K562 (cell line): ENCODE data around the gene NEUROD2. TPM values are rescaled to one million over a fixed set of nuclear protein-coding genes. Genes with fewer than 3 reads are reported as not detected.

Experiments
- C11orf30 ChIP-seq: fragments of 450-650 bp; IDR thresholded peaks from 2 replicates; pipeline ENCODE4 v1.6.1; 2016; ENCODE audit warnings: low read depth, mild to moderate bottlenecking
- CAMTA2 ChIP-seq: fragments of 250-450 bp; sonication (Bioruptor Pico); conservative IDR thresholded peaks from 2 replicates; pipeline ENCODE4 v1.5.1; 2022
- CHCHD3 ChIP-seq: fragments of 250-450 bp; sonication (Bioruptor Pico); IDR thresholded peaks from 2 replicates; pipeline ENCODE4 v2.1.2; 2022; ENCODE audit warnings: mild to moderate bottlenecking
- GTF2A2 ChIP-seq: IDR thresholded peaks from 2 replicates; pipeline ENCODE4 v1.6.1; 2016; ENCODE audit warnings: mild to moderate bottlenecking, missing genetic modification characterization, missing compliant biosample characterization
- IRF2 ChIP-seq: sonication (generic); formaldehyde crosslinking; IDR thresholded peaks from 2 replicates; pipeline ENCODE4 v1.8.1; 2022; ENCODE audit warnings: mild to moderate bottlenecking, missing genetic modification reagents
- MAFG ChIP-seq: fragments of 450-650 bp; conservative IDR thresholded peaks from 2 replicates; pipeline ENCODE4 v1.6.1; 2016; ENCODE audit warnings: missing genetic modification characterization, missing compliant biosample characterization
- MBD1 ChIP-seq: fragments of 250-450 bp; sonication (Bioruptor Pico); IDR thresholded peaks from 2 replicates; pipeline ENCODE4 v1.8.0; 2022; ENCODE audit warnings: inconsistent platforms
- MEF2D ChIP-seq: conservative IDR thresholded peaks from 2 replicates; pipeline ENCODE4 v1.6.1; 2016; ENCODE audit warnings: low read depth, missing genetic modification characterization, missing compliant biosample characterization
- MTA3 ChIP-seq: fragments of 450-650 bp; formaldehyde crosslinking; IDR thresholded peaks from 2 replicates; pipeline ENCODE4 v1.6.1; 2017; ENCODE audit warnings: mild to moderate bottlenecking, borderline replicate concordance
- PHB2 ChIP-seq: fragments of 450-650 bp; IDR thresholded peaks from 2 replicates; pipeline ENCODE4 v1.6.1; 2017; ENCODE audit warnings: low read depth
- PHF8 ChIP-seq: fragments of 200-600 bp; sonication (generic); IDR thresholded peaks from 2 replicates; pipeline ENCODE4 v1.6.1; 2012; ENCODE audit warnings: mixed run types, mild to moderate bottlenecking, inconsistent platforms, low read length, moderate library complexity, borderline replicate concordance
- RNF219 ChIP-seq: fragments of 250-450 bp; sonication (Bioruptor Pico); IDR thresholded peaks from 2 replicates; pipeline ENCODE4 v1.5.0; 2022; ENCODE audit warnings: mild to moderate bottlenecking
- SREBF1 ChIP-seq: fragments of 150-350 bp; IDR thresholded peaks from 2 replicates; pipeline ENCODE4 v1.6.1; 2014; ENCODE audit warnings: antibody characterized with exemption, low read depth, low read length, borderline replicate concordance
- YY1 ChIP-seq, 3 experiments: IDR thresholded peaks; 2 replicates each; pipeline ENCODE4 v1.6.1; 2011; ENCODE audit warnings: low read length in 2 of 3, mild to moderate bottlenecking in 2 of 3, moderate library complexity in 2 of 3, borderline replicate concordance in 1 of 3, control low read depth in 1 of 3, low read depth in 1 of 3; ENCODE audit not compliant: insufficient read depth in 3 of 3, insufficient replicate concordance in 2 of 3, control insufficient read depth in 1 of 3, insufficient read length in 1 of 3; ENCODE audit errors: extremely low read depth in 1 of 3
- ZKSCAN8 ChIP-seq: fragments of 200-800 bp; sonication (Bioruptor generic); IDR thresholded peaks from 2 replicates; pipeline ENCODE4 v1.6.1; 2016; ENCODE audit warnings: missing genetic modification characterization, missing compliant biosample characterization
- ZNF609 ChIP-seq: sonication (generic); formaldehyde crosslinking; IDR thresholded peaks from 2 replicates; pipeline ENCODE4 v1.8.1; 2023; ENCODE audit warnings: missing genetic modification reagents, mild to moderate bottlenecking, borderline replicate concordance
- ZNF830 ChIP-seq: fragments of 250-450 bp; sonication (Bioruptor Pico); IDR thresholded peaks from 2 replicates; pipeline ENCODE4 v1.5.0; 2021; ENCODE audit warnings: mild to moderate bottlenecking
- polyA plus RNA-seq, 8 experiments: library from polyadenylated mRNA; depleted of rRNA in 4 of 8; stranded (reverse) in 5 of 8; unstranded in 3 of 8; fragments of >200 nt; fragmentation: Nextera tagmentation in 2 of 8; fragmentation: Illumina TruSeq in 1 of 8; extraction: Ambion mirVana in 2 of 8; extraction: Trizol in 1 of 8; gene quantifications; 2 replicates each; pipeline versions ENCODE4 v1.2.1 to v1.2.3, GENCODE V29; 2011 to 2014; ENCODE audit warnings: inconsistent platforms in 1 of 8, missing spikeins in 1 of 8
- total RNA-seq, 7 experiments: library from RNA; depleted of rRNA in 6 of 7; stranded (reverse); fragments of >200 nt in 6 of 7; fragmentation: Illumina TruSeq in 2 of 7; extraction: Trizol in 2 of 7; gene quantifications; 2 replicates each; pipeline versions ENCODE4 v1.2.1 to v1.2.3, GENCODE V29; 2011 to 2021; ENCODE audit warnings: low replicate concordance in 1 of 7

Gene NEUROD2
- total and polyA plus RNA-seq, 9 of the 15 experiments (the other 6 are each of a cell fraction or from before 2014, with no cell fraction given): not detected

GRCh38 chr17:39621523-39622379 lies 14.0 kb upstream of the NEUROD2 start (continued):
- TF ChIP-seq YY1 (IDR thresholded peaks at IDR 0.05; ENCODE audit: borderline replicate concordance in 1 of 3, control insufficient read depth in 1 of 3, extremely low read depth in 1 of 3, insufficient read depth in 3 of 3, insufficient read length in 1 of 3, insufficient replicate concordance in 2 of 3, low read depth in 1 of 3, low read length in 2 of 3): peak in 1 of 3 experiments; percentile 23
- no peak for TF ChIP-seq GTF2A2
- no peak for TF ChIP-seq MBD1 (CRISPR knock-in tag)
- TF ChIP-seq MAFG (tag): no peak
- no peak for TF ChIP-seq C11orf30
- no peak for TF ChIP-seq CAMTA2 (CRISPR knock-in tag)
- no peak for TF ChIP-seq IRF2
- TF ChIP-seq PHF8: no peak
- peak; percentile 26; the same call in 1 of the 2 replicates for TF ChIP-seq MTA3
- TF ChIP-seq PHB2: no peak
- no peak for TF ChIP-seq RNF219 (CRISPR knock-in tag)
- no peak for TF ChIP-seq ZNF830 (CRISPR knock-in tag)
- TF ChIP-seq MEF2D: no peak
- no peak for TF ChIP-seq ZKSCAN8
- no peak for TF ChIP-seq SREBF1
- TF ChIP-seq ZNF609: no peak
- no peak for TF ChIP-seq CHCHD3
